Coronary artery (tissue), 2 donors: ENCODE results near the gene C1QTNF1.

Experiments used
- DNase-seq: peaks from one replicate; pipeline ENCODE4 v3.0.0-alpha.2; 2017; ENCODE audit warnings: low spot score
- H3K27ac ChIP-seq, 2 donors: fragments of 200-600 bp; sonication (generic); one replicate each; pipeline ENCODE4 v1.5.1; 2016 to 2019
- H3K4me3 ChIP-seq: fragments of 200-600 bp; sonication (generic); 2 replicates; pipeline ENCODE4 v1.5.1; 2016; ENCODE audit warnings: mild to moderate bottlenecking, moderate library complexity
- TF ChIP-seq, protein P1 (sequence below): fragments of 200-600 bp; sonication (generic); IDR thresholded peaks from one replicate; pipeline ENCODE4 v1.5.1; 2019; ENCODE audit warnings: antibody characterized with exemption

Gene C1QTNF1

DNA sequence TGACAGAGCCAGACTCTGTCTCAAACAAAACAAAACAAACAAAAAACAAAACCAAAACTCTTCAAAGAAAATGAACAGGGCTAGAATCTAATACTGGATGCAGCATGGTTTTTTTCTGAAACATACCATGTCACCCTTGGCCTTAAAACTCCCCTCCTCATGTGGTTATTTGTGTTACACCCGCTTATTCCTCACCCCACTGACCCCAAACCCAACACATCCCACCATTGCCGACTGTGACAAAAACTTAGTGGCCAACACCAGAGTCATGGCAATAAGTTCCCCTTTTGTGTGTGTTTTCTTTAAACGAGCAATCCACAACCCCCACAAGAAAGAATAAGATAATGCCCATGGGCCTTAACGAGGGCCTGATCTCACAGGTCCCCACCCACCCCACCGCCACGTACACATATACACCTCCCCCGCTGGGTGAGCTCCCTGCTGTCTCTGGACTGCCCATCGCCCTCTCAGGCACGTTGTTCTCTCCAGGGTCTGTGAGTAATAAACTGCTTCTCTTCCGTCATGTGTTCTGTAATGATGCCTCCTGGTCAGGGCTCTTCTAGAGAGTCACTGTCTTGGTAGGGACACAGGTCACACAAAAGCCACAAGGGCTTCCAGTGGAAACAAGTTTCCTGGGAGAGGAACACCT, 33.9 kb downstream of the C1QTNF1 start:
- DNase-seq: no peak
- TF ChIP-seq, protein P1, sequence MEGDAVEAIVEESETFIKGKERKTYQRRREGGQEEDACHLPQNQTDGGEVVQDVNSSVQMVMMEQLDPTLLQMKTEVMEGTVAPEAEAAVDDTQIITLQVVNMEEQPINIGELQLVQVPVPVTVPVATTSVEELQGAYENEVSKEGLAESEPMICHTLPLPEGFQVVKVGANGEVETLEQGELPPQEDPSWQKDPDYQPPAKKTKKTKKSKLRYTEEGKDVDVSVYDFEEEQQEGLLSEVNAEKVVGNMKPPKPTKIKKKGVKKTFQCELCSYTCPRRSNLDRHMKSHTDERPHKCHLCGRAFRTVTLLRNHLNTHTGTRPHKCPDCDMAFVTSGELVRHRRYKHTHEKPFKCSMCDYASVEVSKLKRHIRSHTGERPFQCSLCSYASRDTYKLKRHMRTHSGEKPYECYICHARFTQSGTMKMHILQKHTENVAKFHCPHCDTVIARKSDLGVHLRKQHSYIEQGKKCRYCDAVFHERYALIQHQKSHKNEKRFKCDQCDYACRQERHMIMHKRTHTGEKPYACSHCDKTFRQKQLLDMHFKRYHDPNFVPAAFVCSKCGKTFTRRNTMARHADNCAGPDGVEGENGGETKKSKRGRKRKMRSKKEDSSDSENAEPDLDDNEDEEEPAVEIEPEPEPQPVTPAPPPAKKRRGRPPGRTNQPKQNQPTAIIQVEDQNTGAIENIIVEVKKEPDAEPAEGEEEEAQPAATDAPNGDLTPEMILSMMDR: no peak
- Histone ChIP-seq H3K4me3 (no peak overlapping the region), H3K27ac (no peak overlapping the region)

DNA sequence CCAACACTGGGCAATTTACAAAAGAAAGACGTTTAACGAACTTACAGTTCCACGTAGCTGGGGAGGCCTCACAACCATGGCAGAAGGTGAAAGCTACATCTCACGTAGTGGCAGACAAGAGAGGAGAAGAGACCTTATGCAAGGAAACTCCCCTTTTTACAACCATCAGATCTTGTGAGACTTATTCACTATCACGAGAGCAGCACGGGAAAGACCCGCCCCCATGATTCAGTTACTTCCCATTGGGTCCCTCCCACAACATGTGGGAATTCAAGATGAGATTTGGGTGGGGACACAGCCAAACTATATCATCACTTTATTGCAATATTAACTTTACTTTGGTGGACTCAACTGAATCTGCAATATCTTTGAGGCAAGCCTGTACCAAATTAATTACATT, 38.7 kb downstream of the C1QTNF1 start:
- Histone ChIP-seq H3K27ac (no peak overlapping the region), H3K4me3 (no peak overlapping the region)
- TF ChIP-seq, protein P1: no peak
- no peak for DNase-seq

DNA sequence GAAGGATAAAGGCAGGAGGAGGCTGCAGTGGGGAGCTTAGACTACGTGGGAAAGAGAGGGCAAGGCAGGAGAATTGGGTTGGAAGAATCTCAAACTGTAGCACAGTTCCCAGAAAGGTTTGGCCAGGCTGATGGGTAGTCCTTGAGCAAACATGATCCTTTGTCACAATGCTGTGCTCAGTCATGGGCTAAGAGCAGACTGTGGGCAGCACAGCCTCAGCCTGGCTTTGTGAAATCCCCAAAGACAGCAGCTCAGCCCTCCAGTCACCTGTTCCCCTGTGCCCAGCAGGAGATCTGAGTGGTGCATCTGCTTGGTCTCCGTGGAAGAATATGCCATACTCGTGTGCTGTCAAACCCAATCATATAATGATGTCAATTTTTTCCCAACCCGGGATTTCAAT, 40.1 kb downstream of the C1QTNF1 start:
- TF ChIP-seq, protein P1: no peak
- no peak overlapping the region for H3K4me3 ChIP-seq
- no peak for DNase-seq
- H3K27ac ChIP-seq: no peak overlapping the region

DNA sequence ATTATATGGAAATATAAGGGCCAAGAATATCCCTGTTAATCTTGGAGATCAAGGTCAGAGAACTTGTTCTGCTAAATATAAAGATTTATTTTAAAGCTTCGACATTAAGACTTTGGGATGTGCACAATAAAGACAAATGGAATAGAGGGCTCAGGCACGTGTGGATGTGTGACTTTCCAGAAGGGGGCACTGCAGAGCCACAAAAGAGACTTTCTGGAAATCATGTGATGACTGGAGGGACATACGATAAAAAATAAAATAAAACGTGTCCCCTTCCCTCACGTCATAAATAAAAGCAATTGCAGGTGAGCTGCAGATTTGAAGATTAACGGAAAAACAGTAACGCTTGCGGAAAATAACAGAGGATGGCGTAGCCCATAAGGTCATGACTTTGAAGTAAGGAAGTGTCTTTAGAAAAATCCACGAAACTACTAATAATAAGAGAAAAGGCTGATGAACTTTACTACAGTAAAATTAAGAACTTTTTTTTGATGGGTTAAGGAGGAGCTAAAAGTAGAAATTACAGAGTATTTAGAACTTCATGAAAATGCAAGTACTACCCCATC, 41.2 kb downstream of the C1QTNF1 start:
- TF ChIP-seq, protein P1: no peak
- H3K27ac ChIP-seq: no peak overlapping the region
- no peak overlapping the region for H3K4me3 ChIP-seq
- DNase-seq: no peak

DNA sequence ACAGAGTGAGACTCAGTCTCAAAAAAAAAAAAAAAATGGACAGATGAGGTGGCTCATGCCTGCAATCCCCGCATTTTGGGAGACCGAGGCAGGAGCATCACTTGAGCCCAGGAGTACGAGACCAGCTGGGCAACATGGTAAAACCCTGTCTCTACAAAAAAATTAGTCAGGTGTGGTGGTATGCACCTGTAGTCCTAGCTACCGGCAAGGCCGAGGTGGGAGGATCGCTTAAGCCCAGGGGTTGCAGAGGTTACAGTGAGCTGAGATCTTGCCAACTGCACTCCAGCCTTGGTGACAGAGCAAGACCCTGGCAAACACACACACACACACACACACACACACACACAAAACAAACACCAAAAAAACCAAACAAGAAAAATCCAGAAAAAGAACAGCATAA, 43.0 kb downstream of the C1QTNF1 start:
- Histone ChIP-seq H3K27ac (no peak overlapping the region), H3K4me3 (no peak overlapping the region)
- TF ChIP-seq, protein P1: no peak
- DNase-seq: no peak

DNA sequence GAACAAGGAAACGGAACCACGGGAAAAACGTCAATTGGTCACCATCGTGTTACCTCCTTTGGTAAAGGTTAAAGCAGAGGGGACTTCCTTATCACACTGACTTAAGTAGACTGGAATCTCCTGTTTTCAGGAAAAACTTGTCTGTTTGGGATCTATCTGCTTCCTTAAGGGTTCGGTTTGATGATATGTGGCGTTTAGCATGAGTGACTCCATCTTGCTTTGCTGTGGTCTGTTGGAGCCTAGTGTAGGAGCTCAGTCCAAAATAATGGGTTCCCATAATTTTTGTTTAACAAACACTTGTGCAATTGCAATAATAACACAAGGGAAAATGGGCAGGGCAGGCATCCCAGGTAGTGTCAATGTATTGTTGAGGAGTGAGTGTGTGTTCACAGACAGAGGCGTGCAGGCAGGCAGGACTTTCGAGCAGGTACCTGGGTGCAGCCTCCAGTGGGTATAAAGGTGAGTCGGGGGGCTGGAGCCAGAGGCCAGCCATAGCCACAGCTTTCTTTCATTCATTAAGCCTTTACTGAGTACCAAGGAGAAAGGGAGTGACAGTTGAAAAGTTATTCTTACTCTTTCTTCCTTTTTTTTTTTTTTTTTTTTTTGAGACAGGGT, 46.4 kb downstream of the C1QTNF1 start:
- Histone ChIP-seq H3K4me3 (no peak overlapping the region), H3K27ac (no peak overlapping the region)
- TF ChIP-seq, protein P1: no peak
- no peak for DNase-seq

DNA sequence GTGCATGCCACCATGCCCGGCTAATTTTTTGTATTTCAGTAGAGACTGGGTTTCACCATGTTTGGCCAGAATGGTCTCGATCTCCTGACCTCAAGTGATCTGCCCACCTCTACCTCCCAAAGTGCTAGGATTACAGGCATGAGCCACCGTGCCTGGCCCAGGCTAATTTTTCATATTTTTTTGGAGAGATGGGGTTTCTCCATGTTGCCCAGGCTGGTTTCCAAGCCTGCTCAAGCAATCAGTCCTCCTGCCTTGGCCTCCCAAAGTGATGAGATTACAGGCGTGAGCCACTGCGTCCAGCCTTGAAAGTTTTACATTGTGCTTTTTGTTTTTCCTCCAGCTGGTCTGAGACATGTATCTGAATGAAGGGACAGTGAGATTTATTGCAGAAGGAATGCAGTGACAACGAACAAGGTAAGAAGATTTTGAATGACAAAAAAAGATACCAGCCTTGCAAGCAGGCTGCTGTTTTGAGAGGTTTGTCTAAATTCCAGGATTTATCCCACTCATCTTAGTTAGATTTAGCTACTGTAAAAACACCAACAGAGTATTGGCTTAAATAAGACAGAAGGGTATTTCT, 47.3 kb downstream of the C1QTNF1 start:
- TF ChIP-seq, protein P1: no peak
- DNase-seq: no peak
- Histone ChIP-seq H3K4me3 (no peak overlapping the region), H3K27ac (no peak overlapping the region)
